Lower leg skin (tissue), 3 donors: Measurements from ENCODE around the gene RGS13.

Experiments
- POLR2A ChIP-seq, 2 donors: fragments of 450-650 bp; IDR thresholded peaks; one replicate each; pipeline ENCODE4 v1.6.1; 2016 to 2017; ENCODE audit warnings: antibody characterized with exemption in 2 of 2, mild to moderate bottlenecking in 1 of 2, moderate library complexity in 1 of 2
- TF ChIP-seq, protein P1 (sequence below), 3 donors: fragments of 450-650 bp; IDR thresholded peaks; one replicate each; pipeline ENCODE4 v1.5.1; 2016; ENCODE audit warnings: antibody characterized with exemption in 3 of 3, mild to moderate bottlenecking in 3 of 3, moderate library complexity in 2 of 3

DNA sequence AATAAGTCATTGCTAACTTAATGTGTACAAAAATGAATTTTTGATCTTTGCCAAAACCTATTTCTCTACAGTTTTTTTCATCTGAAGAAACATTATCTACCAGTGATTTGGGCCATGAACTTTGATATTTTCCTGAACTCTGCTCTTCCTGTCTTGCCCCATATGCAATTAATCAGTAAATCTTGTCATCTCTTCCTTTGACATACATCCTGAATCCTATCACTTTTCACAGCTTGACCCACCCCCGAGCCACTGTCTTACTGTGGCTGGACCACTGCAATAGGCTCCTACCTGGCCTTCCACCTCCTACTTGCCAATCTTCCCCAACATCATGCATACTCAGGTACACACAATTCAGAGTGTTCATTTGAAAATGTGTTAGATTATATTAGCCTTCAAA, 46.4 kb downstream of the RGS13 start:
- TF ChIP-seq, protein P1, sequence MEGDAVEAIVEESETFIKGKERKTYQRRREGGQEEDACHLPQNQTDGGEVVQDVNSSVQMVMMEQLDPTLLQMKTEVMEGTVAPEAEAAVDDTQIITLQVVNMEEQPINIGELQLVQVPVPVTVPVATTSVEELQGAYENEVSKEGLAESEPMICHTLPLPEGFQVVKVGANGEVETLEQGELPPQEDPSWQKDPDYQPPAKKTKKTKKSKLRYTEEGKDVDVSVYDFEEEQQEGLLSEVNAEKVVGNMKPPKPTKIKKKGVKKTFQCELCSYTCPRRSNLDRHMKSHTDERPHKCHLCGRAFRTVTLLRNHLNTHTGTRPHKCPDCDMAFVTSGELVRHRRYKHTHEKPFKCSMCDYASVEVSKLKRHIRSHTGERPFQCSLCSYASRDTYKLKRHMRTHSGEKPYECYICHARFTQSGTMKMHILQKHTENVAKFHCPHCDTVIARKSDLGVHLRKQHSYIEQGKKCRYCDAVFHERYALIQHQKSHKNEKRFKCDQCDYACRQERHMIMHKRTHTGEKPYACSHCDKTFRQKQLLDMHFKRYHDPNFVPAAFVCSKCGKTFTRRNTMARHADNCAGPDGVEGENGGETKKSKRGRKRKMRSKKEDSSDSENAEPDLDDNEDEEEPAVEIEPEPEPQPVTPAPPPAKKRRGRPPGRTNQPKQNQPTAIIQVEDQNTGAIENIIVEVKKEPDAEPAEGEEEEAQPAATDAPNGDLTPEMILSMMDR (IDR thresholded peaks at IDR 0.05) = no peak
- no peak for TF ChIP-seq POLR2A (IDR thresholded peaks at IDR 0.05)
